ENCODE results near the gene RPTOR. TPM values are rescaled to one million over a fixed set of nuclear protein-coding genes. Genes with fewer than 3 reads are reported as not detected.

The RPTOR gene
- total and polyA plus RNA-seq, 2 donors (not counting 1 experiment from before 2014, with no cell fraction given), result 6.7 to 22.8 TPM

DNA sequence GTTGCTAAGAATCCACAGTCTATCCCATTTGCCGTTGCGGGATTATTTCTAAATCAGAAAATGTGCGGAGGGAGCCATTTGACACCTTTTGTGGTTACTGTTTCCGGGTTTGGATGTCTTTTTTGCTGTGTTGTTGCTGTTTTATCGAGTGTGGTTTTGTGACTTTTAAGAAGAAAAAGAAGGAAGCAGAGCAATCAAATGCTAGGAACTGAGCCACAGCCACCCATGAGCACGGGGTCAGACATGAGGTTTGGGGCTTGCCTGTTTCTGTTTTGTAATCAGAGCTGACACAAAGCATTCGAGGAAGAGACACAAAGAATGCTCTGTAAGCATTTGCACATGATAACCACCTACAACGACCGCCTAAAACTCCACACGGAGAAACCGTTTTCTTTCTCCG, 393.9 kb downstream of the RPTOR start:
- Histone ChIP-seq H3K4me1 (ENCODE audit: control insufficient read depth, extremely low read depth, insufficient read depth, low read length) (peaks cover 8% of the 10 kb centered on the region), H3K27ac (ENCODE audit: insufficient read depth, low read length) (no peak overlapping the region)
- DNase-seq (ENCODE audit: low read depth in 2 of 2), result peak in 1 of 2 donors; percentile 23

DNA sequence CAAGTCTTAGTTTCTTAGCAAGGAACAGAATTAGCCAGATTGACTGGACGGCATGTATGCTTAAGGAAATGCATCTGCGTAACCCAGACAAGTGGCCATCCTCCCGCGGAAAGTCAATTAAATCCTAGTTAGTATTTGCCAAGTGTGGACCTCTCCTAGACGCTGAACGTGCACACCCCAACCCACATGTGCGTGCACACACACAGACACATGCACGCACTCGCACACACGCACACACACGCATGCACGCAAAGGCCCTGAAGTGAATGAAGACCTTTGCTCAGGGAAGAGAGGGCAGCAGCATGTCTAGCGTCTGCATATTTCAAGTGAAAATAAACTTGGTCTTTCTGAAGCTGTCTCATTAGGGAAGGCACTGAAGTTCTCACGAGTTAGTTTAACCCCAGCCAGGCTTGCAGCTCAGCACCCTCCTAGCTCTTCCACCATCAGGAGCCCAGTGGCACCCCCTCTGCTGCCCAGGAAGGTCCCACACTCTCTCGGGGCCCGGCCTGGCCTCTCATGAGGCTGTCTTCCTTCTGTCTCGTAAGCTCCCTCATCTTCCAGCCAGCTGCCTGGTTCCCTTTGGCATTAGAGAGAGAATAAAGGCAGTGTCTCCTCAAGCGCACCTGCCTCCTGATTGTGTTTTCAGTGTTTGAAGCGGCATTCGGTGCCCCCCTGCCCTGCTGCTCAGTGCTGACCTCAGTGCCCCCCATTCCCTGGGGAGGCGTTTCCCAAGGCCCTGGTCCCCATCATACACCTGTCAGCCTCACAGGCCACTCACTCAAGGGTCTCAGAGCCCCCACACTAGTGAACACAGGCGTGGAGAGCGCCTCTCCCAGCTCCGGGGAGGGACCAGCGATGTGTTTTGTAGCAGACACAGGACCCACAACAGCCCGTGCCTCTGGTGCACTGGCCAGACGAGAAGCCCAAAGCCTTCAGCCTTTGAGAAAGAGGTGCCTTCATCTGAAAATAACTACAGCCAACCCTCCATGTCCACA, 394.8 kb downstream of the RPTOR start:
- Histone ChIP-seq H3K36me3 (ENCODE audit: control insufficient read depth, insufficient read depth, low read length) (peaks cover 2% of the 10 kb centered on the region), H2AFZ (ENCODE audit: low read length) (no peak overlapping the region), H3K27ac (ENCODE audit: insufficient read depth, low read length) (no peak overlapping the region), H3K4me1 (ENCODE audit: control insufficient read depth, extremely low read depth, insufficient read depth, low read length) (peaks cover 8% of the 10 kb centered on the region), H3K9ac (ENCODE audit: insufficient read depth, low read length) (no peak overlapping the region), H3K9me3 (ENCODE audit: control insufficient read depth, insufficient read depth, low read depth, low read length) (no peaks in the 10 kb centered on the region), H3K4me2 (ENCODE audit: extremely low read depth, insufficient read depth, low read length) (no peak overlapping the region), H3K4me3 (replicated peaks in 1 of 4; ENCODE audit: control extremely low read depth in 1 of 4, insufficient read depth in 1 of 4, low read depth in 3 of 4, low read length in 4 of 4) (no peak overlapping the region), H3K79me2 (ENCODE audit: control insufficient read depth, insufficient read depth, low read length) (no peaks in the 10 kb centered on the region), H3K27me3 (ENCODE audit: control insufficient read depth, insufficient read depth, low read length) (no peaks in the 10 kb centered on the region), H4K20me1 (ENCODE audit: control insufficient read depth, extremely low read depth, insufficient read depth, low read length) (no peaks in the 10 kb centered on the region)
- DNase-seq (ENCODE audit: low read depth in 2 of 2), result no peak
- TF ChIP-seq EZH2 (IDR thresholded peaks at IDR 0.05; ENCODE audit: low read length, missing control alignments), result no peak

More for the DNA sequence above, 393.9 kb downstream of the RPTOR start:
- Histone ChIP-seq H3K79me2 (ENCODE audit: control insufficient read depth, insufficient read depth, low read length) (no peaks in the 10 kb centered on the region), H3K36me3 (ENCODE audit: control insufficient read depth, insufficient read depth, low read length) (peaks cover 2% of the 10 kb centered on the region), H3K4me2 (ENCODE audit: extremely low read depth, insufficient read depth, low read length) (no peak overlapping the region), H2AFZ (ENCODE audit: low read length) (no peak overlapping the region), H3K9ac (ENCODE audit: insufficient read depth, low read length) (no peak overlapping the region), H4K20me1 (ENCODE audit: control insufficient read depth, extremely low read depth, insufficient read depth, low read length) (no peaks in the 10 kb centered on the region), H3K27me3 (ENCODE audit: control insufficient read depth, insufficient read depth, low read length) (no peaks in the 10 kb centered on the region), H3K4me3 (replicated peaks in 1 of 4; ENCODE audit: control extremely low read depth in 1 of 4, insufficient read depth in 1 of 4, low read depth in 3 of 4, low read length in 4 of 4) (no peak overlapping the region), H3K9me3 (ENCODE audit: control insufficient read depth, insufficient read depth, low read depth, low read length) (no peaks in the 10 kb centered on the region)
- TF ChIP-seq, protein P1, sequence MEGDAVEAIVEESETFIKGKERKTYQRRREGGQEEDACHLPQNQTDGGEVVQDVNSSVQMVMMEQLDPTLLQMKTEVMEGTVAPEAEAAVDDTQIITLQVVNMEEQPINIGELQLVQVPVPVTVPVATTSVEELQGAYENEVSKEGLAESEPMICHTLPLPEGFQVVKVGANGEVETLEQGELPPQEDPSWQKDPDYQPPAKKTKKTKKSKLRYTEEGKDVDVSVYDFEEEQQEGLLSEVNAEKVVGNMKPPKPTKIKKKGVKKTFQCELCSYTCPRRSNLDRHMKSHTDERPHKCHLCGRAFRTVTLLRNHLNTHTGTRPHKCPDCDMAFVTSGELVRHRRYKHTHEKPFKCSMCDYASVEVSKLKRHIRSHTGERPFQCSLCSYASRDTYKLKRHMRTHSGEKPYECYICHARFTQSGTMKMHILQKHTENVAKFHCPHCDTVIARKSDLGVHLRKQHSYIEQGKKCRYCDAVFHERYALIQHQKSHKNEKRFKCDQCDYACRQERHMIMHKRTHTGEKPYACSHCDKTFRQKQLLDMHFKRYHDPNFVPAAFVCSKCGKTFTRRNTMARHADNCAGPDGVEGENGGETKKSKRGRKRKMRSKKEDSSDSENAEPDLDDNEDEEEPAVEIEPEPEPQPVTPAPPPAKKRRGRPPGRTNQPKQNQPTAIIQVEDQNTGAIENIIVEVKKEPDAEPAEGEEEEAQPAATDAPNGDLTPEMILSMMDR (conservative IDR thresholded peaks at IDR 0.05 in 1 of 2, IDR thresholded peaks at IDR 0.05 in 1 of 2; ENCODE audit: low read depth in 1 of 2, low read length in 2 of 2), result no peak
- no peak for TF ChIP-seq EZH2 (IDR thresholded peaks at IDR 0.05; ENCODE audit: low read length, missing control alignments)

DNA sequence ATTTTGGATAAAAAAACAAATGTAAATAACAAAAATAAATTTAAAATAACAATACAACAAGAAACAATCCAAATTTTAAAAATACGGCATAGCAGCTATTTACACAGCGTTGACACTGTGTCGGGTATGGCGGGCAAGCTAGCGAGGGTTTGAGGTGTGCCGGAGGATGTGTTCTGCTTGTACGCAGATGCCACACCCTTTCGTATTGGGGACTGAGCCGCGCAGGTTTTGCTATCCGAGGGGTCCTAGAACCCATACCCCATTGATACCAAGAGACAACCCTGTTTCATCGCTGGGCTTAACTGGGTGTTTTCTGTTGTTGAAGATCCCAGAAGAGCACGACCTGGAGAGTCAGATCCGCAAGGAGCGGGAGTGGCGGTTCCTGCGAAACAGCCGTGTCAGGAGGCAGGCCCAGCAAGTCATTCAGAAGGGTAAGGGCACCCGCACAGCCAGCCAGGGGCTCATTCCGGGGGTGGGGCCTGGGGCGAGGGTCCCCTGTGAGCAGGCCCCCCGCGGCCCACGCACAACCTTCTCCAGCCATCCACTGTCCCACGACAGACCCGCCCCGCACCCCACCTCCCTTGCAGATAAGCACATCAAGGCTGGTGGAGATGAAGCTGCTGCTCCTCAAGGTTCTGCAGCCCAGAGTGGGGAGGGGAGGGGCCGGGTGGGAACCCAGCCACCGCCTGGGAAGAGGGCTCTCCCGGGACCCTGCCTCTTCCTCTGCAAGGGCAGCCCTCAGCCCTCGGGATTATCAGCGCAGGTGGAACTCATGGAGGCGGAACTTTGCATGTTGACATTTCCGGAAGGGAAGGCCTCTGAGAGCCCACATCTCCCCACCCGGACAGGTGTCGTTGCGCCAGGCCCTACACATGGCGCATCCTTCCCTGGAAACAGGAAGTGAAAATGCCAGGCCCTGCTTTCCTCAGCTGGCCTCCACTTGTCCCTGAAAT, 395.8 kb downstream of the RPTOR start:
- H2AFZ ChIP-seq (ENCODE audit: low read length), result no peak overlapping the region
- no peaks in the 10 kb centered on the region for H3K9me3 ChIP-seq (ENCODE audit: control insufficient read depth, insufficient read depth, low read depth, low read length)
- TF ChIP-seq, protein P1 (conservative IDR thresholded peaks at IDR 0.05 in 1 of 2, IDR thresholded peaks at IDR 0.05 in 1 of 2; ENCODE audit: low read depth in 1 of 2, low read length in 2 of 2), result no peak
- TF ChIP-seq EZH2 (IDR thresholded peaks at IDR 0.05; ENCODE audit: low read length, missing control alignments), result no peak
- peaks cover 2% of the 10 kb centered on the region for H3K36me3 ChIP-seq (ENCODE audit: control insufficient read depth, insufficient read depth, low read length)
- H3K27me3 ChIP-seq (ENCODE audit: control insufficient read depth, insufficient read depth, low read length), result no peaks in the 10 kb centered on the region
- peaks cover 8% of the 10 kb centered on the region for H3K4me1 ChIP-seq (ENCODE audit: control insufficient read depth, extremely low read depth, insufficient read depth, low read length)
- no peak for DNase-seq (ENCODE audit: low read depth in 2 of 2)
- H3K79me2 ChIP-seq (ENCODE audit: control insufficient read depth, insufficient read depth, low read length), result no peaks in the 10 kb centered on the region
- no peak overlapping the region for H3K4me2 ChIP-seq (ENCODE audit: extremely low read depth, insufficient read depth, low read length)
- no peaks in the 10 kb centered on the region for H4K20me1 ChIP-seq (ENCODE audit: control insufficient read depth, extremely low read depth, insufficient read depth, low read length)
- H3K4me3 ChIP-seq (replicated peaks in 1 of 4; ENCODE audit: control extremely low read depth in 1 of 4, insufficient read depth in 1 of 4, low read depth in 3 of 4, low read length in 4 of 4), result no peak overlapping the region
- H3K9ac ChIP-seq (ENCODE audit: insufficient read depth, low read length), result no peak overlapping the region
- no peak overlapping the region for H3K27ac ChIP-seq (ENCODE audit: insufficient read depth, low read length)
